ENCODE measurements around the gene HAVCR1.
"Not testable (repeated sequence)": the region's sequence is repeated elsewhere in the genome, so short reads cannot be mapped to it uniquely, and the experiment has no call there.

The HAVCR1 gene

DNA sequence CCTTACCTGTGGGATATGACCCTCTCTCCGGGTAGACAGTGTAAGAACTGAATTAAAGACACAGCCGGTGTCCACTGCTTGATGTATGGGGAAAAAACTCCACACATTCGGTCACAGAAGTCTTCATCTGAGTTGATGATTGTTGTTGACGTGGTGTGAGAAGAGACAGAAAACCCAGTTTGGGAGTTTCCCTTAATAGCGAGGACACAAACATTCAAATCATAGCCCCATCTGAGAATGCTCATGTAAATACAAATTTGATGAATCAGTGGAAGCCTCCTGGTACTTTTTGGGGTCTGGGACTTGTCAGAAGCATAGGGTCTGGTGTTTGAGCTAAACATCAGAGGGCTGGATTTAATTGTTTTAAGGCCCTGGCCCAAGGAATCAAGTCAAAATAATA, 11.0 kb downstream of the HAVCR1 start:
- DNase-seq, result no peak

DNA sequence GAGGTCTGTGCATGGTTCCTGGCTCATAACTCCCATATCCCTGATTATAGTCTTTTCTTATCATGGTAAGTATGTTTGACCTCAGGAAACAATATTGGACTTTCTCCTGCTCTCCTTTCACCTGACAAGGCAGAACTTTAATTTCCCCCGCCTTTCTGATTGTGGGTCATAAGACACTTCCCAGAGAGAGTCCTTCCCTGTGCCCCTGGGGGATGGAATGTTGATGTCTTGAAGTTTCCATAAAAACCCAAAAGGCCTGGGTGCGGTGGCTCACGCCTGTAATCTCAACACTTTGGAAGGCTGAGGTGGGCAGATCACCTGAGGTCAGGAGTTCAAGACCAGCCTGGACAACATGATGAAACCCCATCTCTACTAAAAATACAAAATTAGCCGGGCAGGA, 11.9 kb downstream of the HAVCR1 start:
- DNase-seq, result not testable (repeated sequence)

DNA sequence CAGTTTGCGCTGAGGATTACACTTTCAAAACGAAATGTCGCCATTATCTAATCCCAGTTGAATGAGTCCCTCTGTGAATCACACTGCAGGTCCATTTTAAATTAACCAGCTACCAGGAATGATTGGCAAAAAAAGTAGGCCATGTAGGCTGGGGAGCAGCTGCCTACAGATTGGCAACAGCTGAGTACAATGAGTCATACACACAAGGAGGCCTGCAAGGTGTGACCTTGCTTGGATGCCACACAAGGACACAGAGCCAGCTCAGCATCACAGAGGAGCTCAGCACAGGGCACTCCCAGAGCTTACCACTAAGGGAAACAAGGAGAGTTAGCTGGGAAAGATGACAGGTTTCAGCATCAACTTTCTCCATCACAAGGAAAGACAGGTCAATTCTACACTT, 12.9 kb downstream of the HAVCR1 start:
- no peak for DNase-seq

DNA sequence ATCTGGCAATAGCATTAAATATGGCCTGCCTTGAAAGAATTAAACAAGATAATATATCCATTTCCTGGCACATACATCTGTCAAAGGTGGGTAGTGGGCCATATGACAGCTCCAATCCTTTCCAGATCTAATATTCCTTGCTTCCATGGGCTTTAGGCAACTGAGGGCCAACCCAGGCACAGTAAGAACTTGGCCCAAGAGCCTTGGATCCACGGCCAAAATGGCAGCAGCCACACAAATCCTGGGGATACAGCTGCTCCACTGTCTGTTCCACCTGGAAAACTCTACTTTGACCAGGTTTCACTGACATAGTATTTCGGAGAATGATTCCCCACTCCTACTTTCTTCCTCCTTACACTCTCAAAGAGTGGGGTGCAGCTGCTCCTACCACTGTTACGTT, 13.3 kb downstream of the HAVCR1 start:
- DNase-seq, result no peak

DNA sequence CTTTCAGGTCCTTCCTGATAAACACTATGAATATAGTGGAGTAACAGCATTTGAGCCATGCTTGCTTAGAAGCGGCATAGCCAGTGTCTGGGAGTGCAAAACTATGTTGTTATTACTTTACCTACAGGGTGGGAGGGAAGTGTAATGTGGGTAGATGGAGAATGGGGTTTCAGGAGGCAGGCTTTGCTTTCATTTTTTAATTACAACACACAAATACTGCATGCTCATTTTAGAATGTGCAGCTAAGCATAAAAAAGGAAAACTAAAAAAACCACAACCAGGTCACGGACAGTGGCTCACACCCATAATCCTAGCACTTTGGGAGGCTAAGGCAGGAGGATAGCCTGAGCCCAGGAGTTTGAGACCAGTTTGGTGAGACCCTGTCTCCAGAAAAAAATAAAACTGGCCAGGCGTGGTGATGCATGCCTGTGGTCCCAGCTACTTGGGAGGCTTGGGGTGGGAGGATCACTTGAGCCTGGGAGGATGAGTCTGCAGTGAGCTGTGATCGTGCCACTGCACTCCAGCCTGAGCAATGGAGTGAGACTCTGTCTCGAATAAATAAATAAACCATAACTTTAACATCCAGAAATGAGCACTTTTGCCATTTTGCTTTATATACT, 20.2 kb downstream of the HAVCR1 start:
- no peak for DNase-seq

DNA sequence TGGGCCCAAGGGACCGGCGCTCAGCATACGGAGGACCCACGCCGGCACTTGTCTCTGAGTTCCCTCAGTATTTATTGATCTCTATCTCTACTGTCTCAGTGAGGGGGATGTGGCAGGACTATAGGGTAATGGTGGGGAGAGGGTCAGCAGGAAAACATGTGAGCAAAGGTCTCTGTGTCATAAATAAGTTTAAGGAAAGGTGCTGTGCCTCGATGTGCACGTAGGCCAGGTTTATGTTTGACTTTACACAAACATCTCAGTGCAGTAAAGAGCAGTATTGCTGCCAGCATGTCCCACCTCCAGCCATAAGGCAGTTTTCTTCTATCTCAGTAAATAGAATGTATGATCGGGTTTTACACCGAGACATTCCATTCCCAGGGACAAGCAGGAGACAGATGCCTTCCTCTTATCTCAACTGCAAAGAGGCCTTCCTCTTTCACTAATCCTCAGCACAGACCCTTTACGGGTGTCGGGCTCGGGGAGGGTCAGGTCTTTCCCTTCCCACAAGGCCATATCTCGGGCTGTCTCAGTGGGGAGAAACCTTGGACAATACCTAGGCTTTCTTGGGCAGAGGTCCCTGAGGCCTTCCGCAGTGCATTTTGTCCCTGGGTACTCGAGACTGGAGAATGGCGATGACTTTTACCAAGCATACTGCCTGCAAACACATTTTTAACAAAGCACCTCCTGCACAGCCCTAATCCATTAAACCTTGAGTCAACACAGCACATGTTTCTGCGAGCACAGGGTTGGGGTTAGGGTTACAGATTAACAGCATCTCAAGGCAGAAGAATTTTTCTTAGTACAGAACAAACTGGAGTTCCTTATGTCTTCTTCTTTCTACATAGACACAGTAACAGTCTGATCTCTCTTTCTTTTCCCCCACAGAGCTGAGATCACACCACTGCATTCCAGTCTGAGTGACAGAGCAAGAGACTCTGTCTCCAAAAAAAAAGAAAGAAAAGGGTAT, 24.5 kb downstream of the HAVCR1 start:
- not testable (repeated sequence) for DNase-seq

DNA sequence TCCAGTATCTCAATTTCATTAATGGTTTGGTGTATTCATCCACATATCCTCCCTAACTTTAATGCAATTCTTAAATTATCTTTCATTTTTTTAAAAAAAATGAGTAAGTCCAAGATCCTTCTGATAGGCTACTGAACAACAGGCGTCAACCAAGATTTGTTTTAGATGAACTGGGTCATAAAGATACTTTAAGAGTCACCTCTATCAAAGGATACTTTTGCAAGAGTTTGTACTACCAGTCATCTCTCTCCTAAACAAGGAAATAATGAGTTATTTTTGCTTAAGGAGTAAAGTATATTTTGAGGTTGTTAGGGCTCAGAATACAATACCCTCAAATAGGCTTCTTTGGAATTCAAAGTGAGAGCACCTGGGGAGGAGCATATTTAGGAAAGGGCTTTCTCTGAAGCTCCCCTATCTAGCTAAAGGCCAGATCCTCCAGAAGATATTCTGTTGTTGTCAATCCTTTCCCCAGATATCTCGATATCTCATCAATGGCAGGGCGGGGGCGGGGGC, 25.8 kb downstream of the HAVCR1 start:
- no peak for DNase-seq

DNA sequence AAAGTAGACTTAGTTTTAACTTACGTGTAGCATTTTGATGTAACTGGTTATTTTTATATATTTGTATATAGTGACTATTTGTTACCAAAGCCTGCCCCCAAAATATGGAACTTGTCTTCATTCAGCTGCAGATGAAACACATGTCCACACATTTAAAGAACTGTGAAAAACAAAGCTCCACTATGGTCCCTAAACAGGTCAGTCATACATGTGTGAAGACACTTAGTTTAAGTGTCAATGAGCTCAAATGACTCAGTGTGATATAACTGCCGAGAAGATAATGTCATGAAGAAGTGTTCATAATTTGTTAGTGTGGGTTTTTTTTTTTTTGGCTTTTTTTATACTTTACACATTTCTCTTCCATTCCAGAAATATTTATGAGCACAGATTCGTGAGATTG, 28.2 kb downstream of the HAVCR1 start:
- DNase-seq, result no peak

DNA sequence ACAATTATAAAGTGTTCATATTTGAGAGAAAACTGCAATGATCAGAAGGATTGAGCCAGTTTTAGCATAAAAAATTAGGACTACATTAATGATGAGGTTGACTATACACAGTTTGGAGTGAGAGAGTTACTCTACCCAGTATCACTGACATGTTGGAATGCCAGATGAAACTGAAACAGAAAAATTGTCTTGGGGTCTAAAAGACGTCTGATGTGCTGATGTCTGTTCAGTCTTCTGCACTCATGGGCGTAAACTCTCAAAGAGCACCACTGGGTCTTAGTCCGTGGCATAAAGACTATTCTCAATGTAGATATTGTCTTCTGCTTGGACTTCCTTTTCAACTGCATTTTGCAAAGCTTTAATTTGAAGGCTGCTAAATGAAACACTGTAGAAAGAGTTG, 29.5 kb downstream of the HAVCR1 start:
- no peak for DNase-seq

DNA sequence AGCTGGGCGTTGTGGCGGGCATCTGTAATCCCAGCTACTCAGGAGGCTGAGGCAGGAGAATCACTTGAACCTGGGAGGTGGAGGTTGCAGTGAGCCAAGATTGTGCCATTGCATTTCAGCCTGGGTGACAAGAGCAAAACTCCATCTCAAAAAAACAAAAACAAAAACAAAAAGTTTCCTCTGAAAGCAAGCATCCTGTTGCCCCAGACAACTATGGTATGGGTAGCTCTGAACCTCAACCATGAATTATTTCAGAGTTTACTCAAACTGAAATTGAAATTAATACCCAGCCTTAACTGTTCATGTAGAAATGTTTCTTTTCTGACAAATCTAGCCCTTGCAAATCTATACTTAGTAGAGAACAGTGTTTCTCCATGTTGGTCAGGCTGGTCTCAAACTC, 31.3 kb downstream of the HAVCR1 start:
- not testable (repeated sequence) for DNase-seq

DNA sequence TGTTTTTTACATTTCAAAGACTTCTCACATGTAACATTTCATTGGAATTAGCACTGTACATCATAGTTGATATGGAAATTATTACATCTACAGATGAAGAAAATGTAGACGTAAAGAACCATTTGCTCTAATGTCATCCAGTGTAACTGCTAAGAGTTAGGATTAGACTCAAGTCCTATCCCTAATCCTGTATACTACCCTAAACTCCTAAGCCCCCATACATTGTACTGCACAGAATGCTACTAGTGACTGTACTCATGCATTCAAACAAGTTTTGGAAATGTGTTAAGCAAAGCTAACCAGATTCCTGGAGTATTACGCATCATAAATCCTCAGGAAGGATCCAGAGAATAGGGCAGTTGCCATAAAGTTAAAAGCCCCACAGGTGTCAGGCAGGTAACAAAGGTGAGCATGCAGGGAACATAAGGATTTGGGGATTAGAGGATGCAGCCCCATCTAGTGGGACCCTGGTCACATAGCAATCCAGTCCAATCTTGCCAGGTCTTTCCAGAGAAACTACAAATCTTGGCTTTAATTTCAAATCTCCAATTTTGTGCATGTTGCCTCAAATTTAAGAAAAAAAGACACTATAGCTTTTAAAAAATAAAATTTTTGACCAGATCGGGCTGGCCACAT, 32.0 kb downstream of the HAVCR1 start:
- DNase-seq, result no peak

DNA sequence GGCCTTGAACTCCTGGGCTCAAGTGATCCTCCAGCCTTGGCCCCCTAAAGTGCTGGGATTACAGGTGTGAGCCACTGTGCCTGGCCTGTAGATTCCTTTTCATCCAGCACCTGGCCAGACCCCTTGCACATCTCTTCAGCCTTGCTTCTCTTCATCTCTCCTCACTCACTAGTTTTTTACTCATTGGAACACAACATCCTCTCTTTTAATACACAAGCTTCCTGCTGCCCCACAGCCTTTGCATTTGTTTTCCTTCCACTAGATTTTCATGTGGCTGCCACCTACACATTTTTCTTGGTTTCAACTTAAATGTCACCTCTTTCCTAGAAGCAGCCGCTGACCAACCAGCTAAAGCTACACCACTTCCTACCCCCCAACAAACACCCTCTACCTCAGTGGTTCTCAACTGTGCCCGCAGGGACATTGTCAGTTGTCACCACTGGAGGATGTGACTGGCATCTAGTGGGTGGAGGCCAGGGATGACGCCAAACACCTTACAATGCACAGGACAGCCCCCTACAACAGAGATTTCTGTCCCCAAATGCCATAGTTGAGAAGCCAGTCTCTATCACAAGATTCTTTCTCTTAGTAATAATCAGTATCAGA, 33.7 kb downstream of the HAVCR1 start:
- no peak for DNase-seq

DNA sequence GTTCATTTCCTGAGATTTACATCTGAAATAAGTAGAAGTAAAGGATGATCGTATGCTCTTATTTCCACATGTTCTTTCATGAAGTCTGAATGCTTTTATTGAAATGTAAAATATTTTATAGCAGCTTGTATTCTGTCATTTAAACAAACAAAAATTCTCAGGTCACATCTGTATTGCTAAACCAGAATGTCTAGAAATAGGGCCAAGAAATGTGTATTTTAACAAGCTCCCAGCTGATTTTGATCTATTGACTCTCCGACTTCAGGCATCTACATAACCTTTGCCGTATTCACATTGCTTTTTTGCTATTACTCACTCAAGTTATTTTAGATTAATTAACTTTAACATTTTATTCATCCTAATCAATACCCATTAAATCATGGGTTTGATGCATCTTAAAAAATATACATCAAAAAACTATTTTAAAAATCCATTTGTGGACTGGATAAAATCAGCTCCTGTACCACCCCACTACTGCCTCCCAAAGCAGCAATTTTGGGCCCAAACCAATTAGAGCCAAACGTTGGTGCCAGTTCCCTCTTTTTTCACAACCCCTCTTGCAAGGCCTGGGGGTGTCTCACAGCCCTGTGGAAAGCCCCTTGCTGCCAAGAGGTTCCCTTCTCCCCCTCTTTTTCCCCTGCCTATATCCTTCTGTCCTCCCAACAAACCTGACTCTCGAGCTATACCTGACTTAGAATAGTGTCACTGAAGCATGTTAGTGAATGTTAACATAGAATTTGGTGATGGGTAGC, 34.5 kb downstream of the HAVCR1 start:
- DNase-seq, result no peak

DNA sequence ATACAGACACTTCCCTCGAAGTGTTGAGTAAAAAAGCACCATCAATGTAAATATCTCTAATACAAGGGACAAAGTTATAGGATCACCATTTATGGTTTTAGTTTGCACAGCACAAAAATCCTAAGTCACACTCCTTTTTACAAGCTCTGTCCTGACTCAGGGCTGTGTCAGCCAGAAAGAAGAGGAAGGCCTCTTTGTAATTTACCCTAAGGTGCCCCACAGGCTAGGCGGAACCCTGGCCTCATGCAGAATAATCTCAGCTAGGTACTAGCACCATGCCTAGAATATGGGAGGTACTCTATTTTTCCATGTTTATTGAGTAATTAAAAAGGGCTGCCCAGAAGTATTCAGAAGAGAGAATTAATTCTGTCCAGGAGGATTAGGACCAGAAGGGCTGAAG, 36.9 kb downstream of the HAVCR1 start:
- no peak for DNase-seq

DNA sequence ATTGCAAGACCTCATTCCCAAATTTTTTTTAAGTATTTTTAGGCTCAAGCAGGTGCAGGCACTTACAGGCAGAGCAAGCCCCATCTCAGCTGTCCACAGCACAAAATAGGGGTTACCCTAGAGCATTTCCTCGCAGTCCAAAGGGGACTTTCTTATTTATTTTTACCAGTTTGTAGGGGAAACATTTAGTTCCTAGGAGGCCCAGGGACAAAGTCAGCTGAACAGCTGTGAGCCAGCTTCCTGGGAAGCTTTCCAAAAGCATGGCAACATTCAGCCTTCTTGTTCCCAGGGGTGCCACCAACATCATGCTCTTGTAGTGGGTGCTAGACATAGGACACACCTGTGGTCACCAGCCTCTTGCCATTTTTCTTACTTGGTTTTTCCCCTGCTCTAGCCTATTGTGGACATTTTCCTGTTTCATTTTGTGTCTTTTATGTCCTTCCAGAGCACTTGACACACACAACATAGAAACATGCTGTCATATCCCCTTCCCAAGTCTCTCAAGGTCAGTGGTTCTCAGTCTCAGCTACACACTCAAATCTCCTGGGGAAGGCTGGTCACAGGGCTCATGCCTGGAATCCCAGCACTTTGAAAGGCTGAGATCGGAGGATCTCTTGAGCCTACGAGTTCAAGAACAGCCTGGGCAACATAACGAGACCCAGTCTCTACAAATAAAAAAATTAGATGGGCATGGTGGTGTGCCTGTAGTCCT, 38.2 kb downstream of the HAVCR1 start:
- no peak for DNase-seq

DNA sequence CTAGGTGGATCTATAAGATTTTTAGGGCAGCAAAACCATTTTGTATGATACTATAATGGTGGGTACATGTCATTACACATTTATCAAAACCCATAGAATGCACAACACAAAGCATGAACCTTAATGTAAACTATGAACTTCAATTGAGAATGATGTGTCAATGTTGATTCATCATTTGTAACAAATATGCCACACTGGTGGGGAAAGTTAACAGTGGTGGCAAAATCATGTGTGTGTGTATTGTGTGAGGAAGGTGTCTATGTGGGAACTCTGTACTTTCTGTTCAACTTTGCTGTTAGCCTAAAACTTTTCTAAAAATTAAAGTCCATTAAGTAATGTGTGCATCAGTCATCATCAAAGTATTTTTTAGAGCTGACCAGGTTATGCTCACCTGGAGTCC, 38.9 kb downstream of the HAVCR1 start:
- DNase-seq, result no peak

DNA sequence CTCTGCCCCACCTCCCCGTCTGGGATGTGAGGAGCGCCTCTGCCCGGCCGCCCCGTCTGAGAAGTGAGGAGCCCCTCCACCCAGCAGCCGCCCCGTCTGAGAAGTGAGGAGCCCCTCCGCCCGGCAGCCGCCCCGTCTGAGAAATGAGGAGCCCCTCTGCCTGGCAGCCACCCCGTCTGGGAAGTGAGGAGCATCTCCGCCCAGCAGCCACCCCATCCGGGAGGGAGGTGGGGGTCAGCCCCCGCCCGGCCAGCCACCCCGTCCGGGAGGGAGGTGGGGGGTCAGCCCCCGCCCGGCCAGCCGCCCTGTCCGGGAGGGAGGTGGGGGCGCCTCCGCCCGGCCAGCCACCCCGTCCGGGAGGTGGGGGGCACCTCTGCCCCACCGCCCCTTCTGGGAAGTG, 44.8 kb downstream of the HAVCR1 start:
- DNase-seq, result not testable (repeated sequence)

DNA sequence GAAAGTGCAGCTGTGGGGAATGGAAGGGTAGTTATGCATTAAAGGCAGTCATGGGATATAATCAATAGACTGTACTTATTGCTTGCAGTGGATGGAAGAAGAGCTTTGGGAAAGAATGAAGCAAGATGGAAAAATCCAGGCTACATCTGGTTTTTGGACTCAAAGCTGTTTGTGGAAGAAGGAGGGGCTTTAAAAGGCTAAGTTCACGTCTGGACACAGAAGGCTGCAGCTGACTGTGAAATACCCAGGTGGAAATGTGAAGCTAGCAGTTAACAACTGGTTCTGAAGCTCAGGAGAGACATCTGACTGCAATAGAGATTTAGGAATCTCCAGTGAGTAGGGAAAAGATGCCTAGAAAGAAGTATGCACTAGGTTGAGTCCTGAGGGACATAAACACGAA, 52.7 kb downstream of the HAVCR1 start:
- DNase-seq, result no peak

DNA sequence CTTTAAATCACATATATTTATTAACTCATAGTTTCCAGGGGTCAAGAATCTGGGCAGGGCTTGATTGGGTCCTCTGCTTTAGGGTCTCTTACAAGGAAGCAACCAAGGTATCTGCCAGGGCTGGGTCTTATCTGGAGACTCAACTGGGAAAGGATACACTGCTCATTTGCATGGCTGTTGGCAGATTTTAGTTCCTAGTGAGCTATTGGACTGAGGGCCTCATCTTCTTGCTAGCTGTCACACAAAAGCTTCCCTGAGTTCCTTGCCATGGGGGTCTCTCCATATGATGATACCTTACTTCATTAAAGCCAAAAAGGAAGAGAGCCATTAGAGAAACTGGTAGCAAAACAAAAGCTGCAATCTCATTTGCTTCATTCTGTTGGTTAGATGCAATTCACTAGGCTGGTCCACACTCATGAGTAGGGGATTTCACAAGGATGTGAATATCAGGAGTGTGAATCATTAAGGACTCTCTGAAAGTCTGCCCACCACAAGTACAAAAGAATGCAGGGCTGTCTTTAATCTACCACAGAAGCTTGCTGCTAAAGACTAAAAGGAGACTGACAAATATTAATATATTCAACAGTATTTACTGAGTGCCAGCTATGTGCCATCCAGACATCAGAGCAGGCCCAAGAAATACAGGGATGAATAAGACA, 53.9 kb downstream of the HAVCR1 start:
- DNase-seq, result no peak

DNA sequence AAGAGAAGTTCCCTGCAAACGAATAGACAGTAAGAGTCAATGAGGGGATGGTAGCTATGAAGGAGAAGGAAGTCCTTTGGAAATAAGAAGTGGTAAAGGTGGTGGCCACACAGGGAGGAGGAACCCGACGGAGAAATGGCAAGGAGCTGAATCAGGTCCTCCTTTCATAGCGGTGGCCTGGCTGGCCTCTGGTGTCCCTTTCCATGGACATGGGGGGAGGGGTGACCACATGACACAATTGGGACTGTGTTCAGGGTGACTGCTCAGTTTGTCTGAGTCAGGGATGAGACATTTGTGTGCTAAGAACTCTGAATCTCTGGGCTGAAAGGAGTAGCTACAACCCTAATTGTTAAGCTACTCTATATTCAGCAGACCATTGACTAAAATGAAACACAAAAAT, 67.2 kb downstream of the HAVCR1 start:
- no peak for DNase-seq

DNA sequence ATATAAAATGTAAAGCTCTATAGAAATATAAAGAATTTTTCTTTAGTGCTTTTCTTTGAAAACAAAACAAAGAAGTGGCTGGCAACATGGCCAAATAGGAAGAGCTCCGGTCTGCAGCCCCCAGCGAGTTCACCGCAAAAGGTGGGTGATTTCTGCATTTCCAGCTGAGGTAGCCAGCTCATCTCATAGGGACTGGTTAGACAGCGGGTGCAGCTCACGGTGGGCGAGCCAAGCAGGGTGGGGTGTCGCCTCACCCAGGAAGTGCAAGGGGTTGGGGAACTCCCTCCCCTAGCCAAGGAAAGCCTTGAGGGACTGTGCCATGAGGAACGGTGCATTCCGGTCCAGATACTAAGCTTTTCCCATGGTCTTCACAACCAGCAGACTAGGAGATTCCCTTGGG, 74.9 kb downstream of the HAVCR1 start:
- DNase-seq, result no peak
